ENCODE results near the gene GET4. TPM values are rescaled to one million over a fixed set of nuclear protein-coding genes. Genes with fewer than 3 reads are reported as not detected.

GET4 gene
- total and polyA plus RNA-seq, 2 of the 8 experiments (the other 6 are each of a cell fraction or from before 2014, with no cell fraction given): 56.7 to 74.1 TPM

DNA sequence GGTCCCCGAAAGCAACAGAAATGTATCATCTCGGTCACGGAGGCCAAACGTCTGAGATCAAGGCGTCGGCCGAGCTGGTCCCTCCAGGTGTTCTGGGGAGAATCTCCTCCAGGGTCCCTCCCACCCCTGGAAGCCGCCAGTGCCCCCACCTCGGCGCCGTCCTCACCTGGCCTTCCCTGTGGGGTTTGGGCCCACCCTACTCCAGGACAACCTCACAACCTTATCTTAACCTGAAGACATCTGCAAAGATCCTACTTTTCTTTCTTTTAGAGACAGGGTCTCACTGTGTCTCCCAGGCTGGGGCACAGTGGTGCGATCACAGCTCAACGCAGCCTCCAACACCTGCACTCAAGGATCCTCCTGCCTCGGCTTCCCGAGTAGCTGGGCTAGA is 44.7 kb downstream of the GET4 start (continued):
- TF ChIP-seq, protein P1, sequence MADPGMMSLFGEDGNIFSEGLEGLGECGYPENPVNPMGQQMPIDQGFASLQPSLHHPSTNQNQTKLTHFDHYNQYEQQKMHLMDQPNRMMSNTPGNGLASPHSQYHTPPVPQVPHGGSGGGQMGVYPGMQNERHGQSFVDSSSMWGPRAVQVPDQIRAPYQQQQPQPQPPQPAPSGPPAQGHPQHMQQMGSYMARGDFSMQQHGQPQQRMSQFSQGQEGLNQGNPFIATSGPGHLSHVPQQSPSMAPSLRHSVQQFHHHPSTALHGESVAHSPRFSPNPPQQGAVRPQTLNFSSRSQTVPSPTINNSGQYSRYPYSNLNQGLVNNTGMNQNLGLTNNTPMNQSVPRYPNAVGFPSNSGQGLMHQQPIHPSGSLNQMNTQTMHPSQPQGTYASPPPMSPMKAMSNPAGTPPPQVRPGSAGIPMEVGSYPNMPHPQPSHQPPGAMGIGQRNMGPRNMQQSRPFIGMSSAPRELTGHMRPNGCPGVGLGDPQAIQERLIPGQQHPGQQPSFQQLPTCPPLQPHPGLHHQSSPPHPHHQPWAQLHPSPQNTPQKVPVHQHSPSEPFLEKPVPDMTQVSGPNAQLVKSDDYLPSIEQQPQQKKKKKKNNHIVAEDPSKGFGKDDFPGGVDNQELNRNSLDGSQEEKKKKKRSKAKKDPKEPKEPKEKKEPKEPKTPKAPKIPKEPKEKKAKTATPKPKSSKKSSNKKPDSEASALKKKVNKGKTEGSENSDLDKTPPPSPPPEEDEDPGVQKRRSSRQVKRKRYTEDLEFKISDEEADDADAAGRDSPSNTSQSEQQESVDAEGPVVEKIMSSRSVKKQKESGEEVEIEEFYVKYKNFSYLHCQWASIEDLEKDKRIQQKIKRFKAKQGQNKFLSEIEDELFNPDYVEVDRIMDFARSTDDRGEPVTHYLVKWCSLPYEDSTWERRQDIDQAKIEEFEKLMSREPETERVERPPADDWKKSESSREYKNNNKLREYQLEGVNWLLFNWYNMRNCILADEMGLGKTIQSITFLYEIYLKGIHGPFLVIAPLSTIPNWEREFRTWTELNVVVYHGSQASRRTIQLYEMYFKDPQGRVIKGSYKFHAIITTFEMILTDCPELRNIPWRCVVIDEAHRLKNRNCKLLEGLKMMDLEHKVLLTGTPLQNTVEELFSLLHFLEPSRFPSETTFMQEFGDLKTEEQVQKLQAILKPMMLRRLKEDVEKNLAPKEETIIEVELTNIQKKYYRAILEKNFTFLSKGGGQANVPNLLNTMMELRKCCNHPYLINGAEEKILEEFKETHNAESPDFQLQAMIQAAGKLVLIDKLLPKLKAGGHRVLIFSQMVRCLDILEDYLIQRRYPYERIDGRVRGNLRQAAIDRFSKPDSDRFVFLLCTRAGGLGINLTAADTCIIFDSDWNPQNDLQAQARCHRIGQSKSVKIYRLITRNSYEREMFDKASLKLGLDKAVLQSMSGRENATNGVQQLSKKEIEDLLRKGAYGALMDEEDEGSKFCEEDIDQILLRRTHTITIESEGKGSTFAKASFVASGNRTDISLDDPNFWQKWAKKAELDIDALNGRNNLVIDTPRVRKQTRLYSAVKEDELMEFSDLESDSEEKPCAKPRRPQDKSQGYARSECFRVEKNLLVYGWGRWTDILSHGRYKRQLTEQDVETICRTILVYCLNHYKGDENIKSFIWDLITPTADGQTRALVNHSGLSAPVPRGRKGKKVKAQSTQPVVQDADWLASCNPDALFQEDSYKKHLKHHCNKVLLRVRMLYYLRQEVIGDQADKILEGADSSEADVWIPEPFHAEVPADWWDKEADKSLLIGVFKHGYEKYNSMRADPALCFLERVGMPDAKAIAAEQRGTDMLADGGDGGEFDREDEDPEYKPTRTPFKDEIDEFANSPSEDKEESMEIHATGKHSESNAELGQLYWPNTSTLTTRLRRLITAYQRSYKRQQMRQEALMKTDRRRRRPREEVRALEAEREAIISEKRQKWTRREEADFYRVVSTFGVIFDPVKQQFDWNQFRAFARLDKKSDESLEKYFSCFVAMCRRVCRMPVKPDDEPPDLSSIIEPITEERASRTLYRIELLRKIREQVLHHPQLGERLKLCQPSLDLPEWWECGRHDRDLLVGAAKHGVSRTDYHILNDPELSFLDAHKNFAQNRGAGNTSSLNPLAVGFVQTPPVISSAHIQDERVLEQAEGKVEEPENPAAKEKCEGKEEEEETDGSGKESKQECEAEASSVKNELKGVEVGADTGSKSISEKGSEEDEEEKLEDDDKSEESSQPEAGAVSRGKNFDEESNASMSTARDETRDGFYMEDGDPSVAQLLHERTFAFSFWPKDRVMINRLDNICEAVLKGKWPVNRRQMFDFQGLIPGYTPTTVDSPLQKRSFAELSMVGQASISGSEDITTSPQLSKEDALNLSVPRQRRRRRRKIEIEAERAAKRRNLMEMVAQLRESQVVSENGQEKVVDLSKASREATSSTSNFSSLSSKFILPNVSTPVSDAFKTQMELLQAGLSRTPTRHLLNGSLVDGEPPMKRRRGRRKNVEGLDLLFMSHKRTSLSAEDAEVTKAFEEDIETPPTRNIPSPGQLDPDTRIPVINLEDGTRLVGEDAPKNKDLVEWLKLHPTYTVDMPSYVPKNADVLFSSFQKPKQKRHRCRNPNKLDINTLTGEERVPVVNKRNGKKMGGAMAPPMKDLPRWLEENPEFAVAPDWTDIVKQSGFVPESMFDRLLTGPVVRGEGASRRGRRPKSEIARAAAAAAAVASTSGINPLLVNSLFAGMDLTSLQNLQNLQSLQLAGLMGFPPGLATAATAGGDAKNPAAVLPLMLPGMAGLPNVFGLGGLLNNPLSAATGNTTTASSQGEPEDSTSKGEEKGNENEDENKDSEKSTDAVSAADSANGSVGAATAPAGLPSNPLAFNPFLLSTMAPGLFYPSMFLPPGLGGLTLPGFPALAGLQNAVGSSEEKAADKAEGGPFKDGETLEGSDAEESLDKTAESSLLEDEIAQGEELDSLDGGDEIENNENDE (IDR thresholded peaks at IDR 0.05; ENCODE audit: insufficient replicate concordance, low read length): no peak

Data from H1 (cell line).